HG02623 (cell line): ENCODE data around the gene TBC1D12.
"Not testable (repeated sequence)": the region's sequence is repeated elsewhere in the genome, so short reads cannot be mapped to it uniquely, and the experiment has no call there.

ENCODE experiments used
- ATAC-seq: cut with Tn5 transposase; IDR thresholded peaks from one replicate; pipeline ENCODE4 v1.9.1; 2021; ENCODE audit warnings: moderate library complexity; ENCODE audit not compliant: unreplicated experiment

TBC1D12 gene

GRCh38 chr10:94450782-94451181, 48.4 kb downstream of the TBC1D12 start:
- no peak for ATAC-seq

DNA sequence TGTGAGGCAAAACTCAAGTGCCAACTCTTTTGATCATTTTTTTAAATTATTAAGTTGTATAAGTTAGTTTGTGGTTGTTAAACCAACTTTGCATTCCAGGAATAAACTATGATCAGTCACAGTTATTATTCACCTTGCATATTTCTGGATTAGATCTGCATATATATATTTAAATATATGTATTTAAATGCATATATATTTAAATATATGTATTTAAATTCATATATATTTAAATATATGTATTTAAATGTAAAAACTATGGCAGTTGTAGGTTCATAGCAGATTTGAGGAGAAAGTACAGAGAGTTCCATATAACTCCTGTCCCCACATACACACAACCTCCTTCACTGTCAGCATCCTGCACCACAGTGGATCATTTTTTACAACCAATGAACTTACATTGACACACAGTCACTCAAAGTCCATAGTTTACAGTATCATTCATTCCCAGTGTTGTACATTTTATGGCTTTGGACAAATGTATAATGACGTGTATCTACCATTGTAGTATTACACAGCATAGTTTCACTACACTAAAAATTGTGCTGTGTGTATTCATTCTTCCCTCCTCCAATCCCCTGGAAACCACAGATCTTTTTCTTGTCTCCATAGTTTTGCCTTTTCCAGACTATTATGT, 49.7 kb downstream of the TBC1D12 start:
- no peak for ATAC-seq

GRCh38 chr10:94456942-94457341, 54.6 kb downstream of the TBC1D12 start:
- no peak for ATAC-seq

- ATAC-seq, result no peak
Observed at GRCh38 chr10:94459385-94459784, 57.0 kb downstream of the TBC1D12 start.

DNA sequence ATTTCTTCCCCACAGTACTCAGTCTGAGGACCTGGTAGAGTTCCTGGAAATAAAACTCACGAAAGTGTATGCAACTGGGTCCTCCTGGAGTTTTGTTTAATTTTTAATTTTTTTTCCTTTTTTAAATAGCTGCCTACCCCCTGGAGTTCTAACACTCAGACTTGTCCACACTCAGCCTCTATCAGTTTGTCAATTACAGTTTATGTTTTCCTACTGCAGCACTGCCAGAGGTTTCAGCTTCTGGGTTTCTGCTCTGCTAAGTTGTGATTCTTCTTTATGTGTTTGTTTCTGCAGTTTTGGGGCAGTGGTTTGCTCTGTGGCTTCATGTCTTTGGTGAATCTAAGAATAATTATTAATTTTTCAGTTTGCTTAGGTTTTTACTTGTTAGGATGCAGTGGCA, 59.2 kb downstream of the TBC1D12 start:
- no peak for ATAC-seq

GRCh38 chr10:94462130-94462529, 59.8 kb downstream of the TBC1D12 start:
- ATAC-seq, result no peak

- no peak for ATAC-seq
Observed at GRCh38 chr10:94465684-94466083, 63.3 kb downstream of the TBC1D12 start.

- no peak for ATAC-seq
Observed at GRCh38 chr10:94481410-94481809, 79.1 kb downstream of the TBC1D12 start.

DNA sequence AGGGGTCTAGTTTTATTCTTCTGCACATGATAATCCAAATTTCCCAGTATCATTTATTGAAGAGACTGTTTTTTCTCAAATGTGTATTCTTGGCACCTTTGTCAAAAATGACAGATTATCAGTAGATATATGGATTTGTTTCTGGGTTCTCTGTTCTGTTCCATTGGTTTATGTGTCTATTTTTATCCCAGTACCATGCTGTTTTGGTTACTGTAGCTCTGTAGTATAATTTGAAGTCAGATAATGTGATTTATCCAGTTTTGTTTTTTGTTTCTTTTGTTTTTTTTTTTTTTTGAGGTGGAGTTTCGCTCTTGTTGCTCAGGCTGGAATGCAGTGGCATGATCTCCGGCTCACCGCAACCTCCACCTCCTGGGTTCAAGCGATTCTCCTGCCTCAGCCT, 81.6 kb downstream of the TBC1D12 start:
- no peak for ATAC-seq

DNA sequence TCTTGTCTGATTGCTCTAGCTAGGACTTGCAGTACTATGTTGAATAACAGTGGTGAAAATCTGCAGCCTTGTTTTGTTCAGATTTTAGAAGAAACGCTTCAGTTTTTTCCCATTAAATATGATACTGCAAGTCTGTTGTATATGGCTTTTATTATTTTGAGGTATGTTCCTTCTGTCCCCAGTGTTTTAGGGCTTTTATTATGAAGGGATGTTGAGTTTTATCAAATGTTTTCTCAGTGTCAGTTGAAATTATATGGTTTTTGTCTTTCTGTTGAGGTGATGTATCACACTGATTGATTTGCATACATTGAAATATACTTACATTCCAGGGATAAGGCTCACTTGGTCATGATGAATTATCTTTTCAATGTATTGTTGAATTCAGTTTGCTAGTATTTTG, 82.8 kb downstream of the TBC1D12 start:
- no peak for ATAC-seq

GRCh38 chr10:94487575-94487974, 85.2 kb downstream of the TBC1D12 start:
- no peak for ATAC-seq

GRCh38 chr10:94489107-94489506, 86.8 kb downstream of the TBC1D12 start:
- no peak for ATAC-seq

DNA sequence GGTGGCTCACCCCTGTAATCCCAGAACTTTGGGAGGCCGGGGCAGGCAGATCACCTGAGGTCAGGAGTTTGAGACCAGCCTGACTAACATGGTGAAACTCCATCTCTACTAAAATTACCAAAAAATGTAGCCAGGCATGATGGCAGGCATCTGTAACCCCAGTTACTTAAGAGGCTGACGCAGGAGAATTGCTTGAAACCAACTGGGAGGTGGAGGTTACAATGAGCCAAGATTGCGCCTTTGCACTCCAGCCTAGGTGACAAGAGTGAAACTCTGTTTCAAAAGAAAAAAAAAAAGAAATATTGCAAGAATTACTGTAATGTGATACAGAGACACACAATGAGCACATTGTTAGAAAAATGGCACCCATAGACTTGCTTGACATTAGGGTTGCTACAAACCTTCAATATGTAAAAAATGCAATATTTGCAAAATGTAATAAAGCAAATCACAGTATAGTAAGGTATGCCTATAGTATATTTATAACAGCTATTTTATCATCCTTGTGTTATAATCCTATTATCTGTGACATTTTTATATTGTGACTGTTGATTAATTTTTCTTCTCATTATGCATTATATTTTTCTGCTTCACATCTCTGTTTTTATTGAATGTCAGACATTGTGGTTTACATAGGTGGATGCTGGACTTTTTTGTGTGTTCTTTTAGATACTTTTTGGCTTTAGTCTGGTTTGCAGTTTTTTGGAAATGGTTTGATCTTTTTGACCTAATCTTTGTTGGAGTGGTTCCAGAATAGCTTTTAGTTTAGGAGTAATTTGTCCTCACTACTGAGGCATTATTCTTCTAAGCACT, 87.8 kb downstream of the TBC1D12 start:
- no peak for ATAC-seq

DNA sequence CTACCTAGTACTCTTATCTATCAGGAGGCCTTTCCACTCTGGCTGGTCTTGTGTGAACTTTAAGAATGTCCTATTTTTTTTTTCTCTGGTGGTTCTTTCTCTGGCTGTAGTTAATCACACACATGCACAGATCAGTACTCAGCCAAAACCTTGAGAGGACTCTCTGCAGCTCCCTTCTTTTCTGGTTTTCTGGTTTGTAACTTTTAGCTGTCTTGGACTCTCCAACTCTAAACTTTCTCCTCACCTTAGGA, 88.4 kb downstream of the TBC1D12 start:
- ATAC-seq, result no peak

- no peak for ATAC-seq
Observed at GRCh38 chr10:94493463-94493862, 91.1 kb downstream of the TBC1D12 start.

DNA sequence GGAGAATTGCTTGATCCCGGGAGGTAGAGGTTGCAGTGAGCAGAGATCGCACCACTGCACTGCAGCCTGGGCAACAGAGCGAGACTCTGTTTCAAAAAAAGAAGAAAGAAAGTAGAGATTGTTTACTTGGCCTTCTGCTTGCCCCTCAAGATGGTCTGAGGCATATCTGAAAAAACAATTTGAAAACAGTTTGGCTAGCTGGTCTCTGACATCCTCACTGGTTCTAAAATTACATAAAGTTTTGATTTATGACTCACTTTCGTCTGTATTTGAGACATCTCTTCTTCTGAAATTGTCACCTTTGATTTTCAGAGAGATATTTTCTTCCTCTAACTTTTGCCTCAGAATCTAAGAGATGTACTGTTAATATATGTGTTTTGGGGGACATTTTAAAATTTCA, 93.7 kb downstream of the TBC1D12 start:
- peak; percentile 56 for ATAC-seq

- no peak for ATAC-seq
Observed at GRCh38 chr10:94496646-94497045, 94.3 kb downstream of the TBC1D12 start.

DNA sequence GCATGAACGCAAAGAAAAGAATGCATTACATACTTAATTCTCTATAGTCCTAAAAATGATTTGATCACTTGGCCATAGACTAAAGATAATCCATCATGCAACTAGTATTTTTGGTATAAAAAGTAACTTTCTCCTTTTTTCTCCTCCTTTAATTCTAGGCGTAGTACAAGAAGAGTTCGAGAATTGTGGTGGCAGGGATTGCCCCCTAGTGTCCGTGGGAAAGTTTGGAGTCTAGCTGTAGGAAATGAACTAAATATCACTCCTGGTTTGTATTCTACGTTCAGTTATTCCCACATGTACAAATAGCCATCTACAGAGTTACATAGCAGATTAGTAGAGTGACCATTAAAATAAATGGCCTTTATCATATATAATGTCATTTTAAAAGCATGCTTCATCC, 97.7 kb downstream of the TBC1D12 start:
- ATAC-seq, result no peak

DNA sequence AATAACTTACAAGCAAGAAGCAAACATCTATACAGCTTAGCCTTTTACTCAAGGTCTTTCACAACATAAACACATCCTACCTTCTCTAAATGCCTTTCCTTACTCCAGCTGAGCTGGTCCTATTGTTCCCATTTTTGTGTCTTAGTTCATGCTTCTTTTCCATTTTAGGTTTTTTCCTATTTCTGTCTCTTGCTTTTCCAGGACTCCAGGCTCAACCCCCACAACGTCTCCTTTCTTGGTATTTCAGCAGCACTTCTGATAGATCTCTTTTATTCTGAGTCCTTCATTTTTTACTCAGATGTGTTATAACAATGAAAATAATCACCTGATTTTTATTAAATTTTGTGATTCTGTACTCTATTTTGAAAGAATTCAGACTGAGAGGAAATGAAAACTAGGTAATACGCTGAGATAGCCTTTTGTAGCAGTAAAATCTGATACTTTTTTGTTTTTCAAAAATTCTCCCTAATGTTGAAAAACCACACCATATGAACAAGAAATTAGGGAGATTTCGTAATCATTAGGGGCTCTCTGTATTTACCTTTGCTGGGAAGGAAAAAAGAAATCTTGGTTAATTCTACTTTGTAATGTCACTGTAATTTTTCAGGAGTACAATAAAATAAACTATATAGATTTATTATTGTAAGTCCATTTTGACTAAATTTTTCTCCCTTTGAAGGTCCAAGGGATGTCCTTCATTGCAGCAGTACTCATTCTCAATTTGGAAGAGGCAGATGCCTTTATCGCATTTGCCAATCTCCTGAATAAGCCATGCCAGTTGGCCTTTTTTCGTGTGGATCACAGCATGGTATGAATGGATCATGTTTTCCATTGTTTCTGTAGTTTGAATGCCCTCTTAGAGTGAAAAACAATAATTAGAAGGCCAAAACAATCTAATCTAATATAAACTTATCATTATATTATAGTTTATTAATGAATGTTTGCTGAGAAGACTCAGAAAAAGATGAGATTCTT, 119.2 kb downstream of the TBC1D12 start:
- ATAC-seq, result no peak

DNA sequence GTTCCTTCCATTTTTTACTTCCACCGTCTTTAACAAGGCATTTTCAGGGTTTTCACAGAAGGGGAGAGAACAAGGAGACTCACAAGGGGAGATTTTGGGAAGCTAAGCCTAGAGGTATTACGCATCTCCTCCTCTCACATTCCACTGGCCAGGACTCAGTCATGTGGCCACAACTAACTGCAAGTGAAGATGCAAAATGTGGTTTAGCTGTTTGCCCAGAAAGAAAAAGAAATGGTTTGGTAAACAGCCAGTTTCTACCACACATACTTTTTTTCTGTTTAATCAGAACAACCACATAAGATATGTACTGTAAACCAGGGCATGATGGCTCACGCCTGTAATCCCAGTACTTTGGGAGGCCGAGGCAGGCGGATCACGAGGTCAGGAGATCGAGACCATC, 121.8 kb downstream of the TBC1D12 start:
- ATAC-seq, result no peak

DNA sequence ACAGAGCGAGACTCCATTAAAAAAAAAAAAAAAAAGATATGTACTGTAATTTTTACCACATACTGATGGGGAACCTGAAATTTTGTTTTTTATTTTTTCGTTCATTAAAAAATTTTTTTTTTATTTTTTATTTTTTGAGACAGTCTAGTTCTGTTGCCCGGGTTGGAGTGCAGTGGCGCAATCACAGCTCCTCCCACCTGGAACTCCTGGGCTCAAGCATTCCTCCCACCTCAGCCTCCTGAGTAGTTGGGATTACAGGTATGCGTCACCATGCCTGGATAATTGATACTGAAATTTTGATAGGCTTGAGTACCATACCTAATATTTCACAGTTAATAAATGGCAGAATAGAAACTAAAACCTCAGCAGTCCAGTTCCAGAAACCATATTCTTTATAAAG, 122.4 kb downstream of the TBC1D12 start:
- no peak for ATAC-seq

DNA sequence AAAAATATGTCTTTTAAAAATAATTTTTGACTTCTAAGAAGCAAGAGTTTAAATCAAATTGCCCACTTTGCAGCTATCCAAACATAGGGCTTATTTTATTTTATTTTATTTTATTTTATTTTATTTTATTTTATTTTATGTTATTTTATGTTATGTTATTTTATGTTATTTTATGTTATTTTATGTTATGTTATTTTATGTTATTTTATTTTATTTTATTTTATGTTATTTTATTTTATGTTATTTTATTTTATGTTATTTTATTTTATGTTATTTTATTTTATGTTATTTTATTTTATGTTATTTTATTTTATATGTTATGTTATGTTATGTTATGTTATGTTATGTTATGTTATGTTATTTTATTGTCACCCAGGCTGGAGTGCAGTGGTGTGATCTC, 129.2 kb downstream of the TBC1D12 start:
- not testable (repeated sequence) for ATAC-seq
